ENCODE data around the gene FHL3. TPM values are rescaled to one million over a fixed set of nuclear protein-coding genes. Genes with fewer than 3 reads are reported as not detected.

Gene FHL3, protein sequence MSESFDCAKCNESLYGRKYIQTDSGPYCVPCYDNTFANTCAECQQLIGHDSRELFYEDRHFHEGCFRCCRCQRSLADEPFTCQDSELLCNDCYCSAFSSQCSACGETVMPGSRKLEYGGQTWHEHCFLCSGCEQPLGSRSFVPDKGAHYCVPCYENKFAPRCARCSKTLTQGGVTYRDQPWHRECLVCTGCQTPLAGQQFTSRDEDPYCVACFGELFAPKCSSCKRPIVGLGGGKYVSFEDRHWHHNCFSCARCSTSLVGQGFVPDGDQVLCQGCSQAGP
- 0.92 and 1.2 TPM in 2 replicates for total RNA-seq (2014; rRNA removed; shearing (Covaris generic))
- 1.6 TPM in 1 of 2 replicates, not detected in the other for polyA plus RNA-seq (2014; cell fraction: nucleus; rRNA removed)

DNA sequence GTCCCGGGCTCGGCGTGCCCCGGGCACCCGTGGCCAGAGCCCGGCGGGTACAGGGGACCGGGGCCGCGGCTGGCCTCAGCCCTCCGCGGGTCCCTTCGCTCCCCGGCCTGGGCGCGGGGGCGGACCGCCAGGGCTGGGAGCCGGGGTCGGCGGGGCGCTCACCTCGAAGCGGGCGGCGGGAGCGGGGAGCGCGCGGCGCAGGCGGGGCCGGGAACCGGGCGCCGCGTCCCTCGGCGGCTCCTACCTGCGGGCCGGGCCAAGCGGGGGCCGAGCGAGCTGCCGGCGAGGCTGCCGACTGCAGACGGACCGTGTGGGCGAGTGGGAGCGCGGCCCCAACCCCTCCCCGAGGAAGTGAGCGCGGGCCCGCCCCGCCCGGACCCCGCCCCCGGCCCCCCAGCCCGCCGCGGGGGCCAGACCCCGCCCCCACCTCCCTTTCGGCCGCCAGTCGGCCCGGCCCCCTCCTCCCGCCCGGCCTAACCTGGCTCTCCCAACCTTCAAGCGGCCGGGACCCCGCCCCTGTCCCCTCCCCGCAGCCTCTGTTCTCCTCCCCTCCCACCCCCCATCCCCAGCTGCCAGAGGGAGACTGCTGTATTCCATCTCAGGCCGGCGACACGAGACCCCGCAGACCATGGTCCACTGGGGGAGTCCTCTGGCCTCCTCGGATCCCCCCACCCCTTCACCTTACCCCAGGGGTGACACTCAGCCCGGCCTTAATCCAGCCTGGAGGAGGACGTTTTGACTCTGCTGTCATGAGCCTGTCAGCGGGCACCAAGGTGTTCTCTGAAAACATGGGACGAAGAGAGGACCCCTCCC lies at the start of gene FHL3:
FHL3 (minus strand) TSS at position 320 of the 813 bp plus-strand sequence. CDS start 6,102 bp downstream, outside the sequence.
- no peak for DNase-seq (ENCODE audit: extremely low read depth, low read depth)

DNA sequence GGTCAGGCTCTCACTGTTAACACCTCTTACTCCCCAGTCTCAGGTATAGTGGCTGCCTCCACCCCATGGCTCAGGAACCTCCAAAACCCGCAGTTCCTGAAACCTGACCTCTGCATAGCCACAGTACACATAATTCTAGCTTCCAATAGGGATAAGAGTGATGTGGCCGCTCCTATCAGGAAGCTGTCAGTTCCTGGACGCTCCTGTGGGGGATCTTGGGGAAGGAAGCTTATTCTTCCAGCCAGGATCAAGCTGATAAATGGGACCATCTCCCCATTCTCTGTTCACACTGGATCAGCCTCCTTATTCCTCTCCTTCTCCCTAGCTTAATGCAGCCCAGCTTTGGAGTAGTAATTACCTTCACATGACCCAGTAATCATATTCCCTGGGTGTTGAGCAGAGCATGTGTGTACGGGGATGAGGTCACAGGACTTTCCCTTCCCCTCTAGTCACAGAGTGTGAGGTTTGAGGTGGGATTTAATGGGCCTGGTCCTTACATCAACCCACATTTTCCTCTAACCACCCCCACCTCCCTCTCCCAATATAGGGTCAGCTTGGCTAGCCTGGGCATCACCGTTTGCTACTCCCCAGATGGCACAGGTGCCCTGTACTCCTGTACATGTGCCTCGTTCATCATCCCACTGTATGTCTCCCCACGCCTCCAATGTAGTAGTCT lies 48.2 kb upstream of the FHL3 start:
- no peak for DNase-seq (ENCODE audit: extremely low read depth, low read depth)

DNA sequence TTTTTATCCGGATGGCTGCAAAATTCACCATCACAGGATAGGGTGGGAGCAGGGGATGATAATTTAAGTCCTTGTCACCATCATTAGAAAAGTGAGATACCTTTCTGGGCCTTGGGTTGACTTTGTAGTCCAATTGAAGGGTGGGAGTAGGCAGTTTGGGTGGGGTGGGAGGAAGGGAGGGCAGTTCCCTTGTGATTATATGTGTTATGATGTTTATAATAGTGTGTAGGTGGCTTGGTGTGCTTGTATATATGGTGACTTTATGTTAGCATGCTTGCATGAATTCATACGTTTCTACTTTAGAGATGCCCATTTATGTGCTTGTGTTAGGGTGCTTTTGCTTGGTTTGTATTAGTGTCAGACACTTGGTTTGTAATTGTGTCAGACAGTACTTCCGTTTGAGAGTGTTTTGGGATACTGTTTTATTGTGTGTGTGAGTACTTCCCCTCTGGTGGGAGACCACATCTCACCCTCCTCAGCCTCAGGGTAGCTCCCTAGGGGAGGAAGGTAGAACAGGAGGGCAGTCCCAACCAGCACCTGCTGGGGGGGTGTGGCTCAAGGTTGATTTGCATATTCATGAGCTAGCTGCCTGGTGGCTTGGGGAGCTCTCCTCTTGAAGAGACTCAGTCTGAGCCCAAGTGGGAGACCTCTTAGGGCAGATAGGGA lies 47.6 kb upstream of the FHL3 start:
- no peak for DNase-seq (ENCODE audit: extremely low read depth, low read depth)

DNA sequence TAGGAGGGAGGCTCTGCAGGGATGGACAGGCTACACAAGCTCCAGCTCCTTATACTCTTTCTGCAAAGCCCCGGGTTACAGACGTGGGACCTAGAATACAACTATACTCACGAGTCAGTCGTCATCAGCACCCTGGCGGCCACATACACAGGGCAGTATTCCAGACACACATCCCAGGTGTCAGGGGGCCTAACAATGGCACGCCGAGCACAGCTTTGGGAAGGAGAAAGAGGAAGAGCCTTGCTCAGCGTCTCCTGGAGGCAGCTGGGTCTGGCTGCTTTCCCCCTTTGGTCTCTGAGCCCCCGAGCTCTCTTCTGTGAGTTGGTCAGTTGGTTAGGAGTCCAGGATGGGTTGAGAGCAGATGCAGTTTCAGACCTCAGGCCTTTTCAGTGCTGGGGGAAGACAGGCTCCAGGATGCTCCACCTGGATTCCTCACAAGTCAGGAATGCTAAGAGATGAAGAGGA lies 45.8 kb upstream of the FHL3 start:
- no peak for DNase-seq (ENCODE audit: extremely low read depth, low read depth)

DNA sequence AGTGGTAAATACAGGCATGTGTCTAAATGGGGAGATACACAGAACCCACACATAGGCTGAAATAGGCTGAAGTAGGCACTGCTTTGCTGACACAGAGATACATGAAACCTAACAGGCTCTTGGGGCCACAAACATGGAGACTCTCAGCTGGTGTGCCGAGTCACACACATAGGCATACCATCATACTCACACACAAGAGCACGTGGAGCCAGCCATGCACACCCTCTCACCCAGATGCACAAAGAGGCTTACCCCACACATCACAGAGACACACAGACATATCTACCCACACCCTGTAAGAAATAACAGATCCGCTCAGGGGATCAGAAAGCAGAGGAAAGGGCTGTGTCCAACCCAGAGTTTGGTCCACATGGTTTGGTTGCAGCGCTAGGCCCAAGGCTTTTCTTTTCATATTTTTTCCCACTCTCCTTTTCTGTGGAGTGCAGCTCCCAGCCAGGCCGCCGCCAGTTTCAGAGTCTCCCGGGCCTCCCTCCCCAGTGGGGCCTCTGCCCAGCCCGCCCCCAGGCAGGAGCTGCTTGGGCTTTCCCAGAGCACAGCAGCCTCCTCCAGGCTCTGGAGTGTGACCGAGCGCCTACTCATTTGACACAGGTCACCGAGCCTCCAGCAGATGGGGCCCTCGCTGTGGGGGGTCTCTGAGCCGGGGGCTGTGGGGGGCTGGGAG lies 45.2 kb upstream of the FHL3 start:
- DNase-seq (ENCODE audit: extremely low read depth, low read depth) = no peak

DNA sequence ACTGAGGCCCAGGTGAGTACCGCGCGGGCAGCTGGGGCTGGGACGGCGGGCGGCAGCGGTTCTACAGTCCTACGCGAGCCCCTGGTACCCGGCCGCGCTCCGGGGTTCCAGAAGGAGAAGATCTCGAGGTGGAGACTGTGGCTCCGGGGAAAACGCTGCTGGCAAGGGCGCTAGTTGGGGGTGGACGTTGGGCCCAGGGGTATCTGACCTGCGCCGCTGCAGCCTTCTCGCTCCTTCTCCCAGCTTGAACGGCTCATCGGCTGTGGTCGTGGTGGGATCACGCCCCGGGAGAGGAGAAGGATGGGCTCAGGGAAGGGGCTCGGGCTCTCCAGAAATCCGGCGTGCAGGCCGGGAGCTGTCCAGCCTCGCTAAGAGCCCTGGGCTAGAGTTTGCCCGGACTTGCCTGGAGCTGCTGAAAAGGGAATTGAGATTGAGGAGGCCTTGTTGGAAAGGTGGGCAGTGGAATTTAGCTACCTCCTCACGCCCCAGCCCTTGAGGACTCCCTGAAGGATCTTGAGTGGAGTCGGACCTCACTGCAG lies 42.4 kb upstream of the FHL3 start:
- no peak for DNase-seq (ENCODE audit: extremely low read depth, low read depth)

DNA sequence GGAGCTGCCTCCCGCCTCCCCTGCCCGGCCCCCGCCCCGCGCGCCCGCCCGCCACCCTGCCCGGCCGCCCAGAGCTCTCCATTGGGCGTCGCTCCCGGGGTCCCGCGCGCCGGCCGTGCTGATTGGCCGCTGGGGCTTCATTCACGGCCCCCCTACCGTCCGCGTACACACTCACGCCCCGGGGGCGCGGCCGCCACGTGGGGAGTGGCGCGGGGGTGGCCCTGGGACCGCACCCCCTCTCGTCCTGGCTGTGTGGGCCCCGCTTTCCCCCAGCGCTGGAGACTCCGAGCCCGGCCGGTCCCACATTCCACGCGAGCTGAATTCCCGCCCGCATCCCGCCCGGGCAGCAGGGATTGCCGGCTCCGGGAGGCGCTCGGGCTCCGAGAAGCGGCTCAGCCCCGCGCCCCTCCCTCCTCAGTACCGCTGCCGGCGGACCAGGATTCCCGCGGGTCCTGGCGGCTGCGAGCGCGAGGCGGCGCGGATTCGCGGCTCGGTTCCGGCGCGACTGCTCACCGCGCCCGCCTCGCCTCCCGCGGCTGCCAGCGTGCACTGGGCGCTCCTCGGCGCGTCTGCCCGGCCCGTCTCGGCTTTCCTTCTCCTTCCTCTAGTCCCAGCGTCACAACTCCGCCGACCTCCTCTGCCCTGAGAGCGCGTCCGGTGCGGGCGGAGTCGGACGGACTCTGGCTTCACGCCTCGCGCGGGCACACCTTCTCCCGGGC lies 41.7 kb upstream of the FHL3 start:
- peak; percentile 50 for DNase-seq (ENCODE audit: extremely low read depth, low read depth)

DNA sequence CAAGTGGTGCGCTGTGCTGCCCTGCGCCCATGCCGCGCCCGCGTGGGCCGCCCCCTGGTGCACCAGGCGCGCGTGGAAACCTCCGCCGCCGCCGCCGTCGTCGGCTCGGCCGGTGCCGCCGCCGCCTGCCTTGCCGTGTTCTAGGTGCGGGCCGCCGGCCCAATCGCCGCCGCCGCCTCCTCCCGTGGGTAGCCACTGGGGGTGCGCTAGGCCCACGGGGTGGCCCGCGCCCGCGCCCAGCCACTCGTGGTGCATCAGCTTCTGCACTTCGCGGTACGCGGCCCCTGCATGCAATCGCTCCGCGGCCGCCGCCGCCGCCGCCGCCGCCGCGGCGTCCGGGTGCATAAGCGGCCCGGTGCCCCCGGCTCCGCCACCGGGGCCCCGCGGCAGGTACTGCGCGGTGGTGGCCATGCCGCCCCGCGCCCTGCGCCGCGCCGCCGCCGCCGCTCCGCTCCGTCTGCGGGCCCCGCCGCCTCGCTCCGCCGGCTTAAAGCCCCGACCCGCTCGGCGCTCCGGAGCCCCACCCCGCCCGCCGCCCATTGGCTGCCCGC lies 41.1 kb upstream of the FHL3 start, which contains the start of gene POU3F1:
POU3F1 (minus strand) TSS at position 461 of the 551 bp plus-strand sequence; CDS start at position 411, 50 bp downstream.
- no peak for DNase-seq (ENCODE audit: extremely low read depth, low read depth)

DNA sequence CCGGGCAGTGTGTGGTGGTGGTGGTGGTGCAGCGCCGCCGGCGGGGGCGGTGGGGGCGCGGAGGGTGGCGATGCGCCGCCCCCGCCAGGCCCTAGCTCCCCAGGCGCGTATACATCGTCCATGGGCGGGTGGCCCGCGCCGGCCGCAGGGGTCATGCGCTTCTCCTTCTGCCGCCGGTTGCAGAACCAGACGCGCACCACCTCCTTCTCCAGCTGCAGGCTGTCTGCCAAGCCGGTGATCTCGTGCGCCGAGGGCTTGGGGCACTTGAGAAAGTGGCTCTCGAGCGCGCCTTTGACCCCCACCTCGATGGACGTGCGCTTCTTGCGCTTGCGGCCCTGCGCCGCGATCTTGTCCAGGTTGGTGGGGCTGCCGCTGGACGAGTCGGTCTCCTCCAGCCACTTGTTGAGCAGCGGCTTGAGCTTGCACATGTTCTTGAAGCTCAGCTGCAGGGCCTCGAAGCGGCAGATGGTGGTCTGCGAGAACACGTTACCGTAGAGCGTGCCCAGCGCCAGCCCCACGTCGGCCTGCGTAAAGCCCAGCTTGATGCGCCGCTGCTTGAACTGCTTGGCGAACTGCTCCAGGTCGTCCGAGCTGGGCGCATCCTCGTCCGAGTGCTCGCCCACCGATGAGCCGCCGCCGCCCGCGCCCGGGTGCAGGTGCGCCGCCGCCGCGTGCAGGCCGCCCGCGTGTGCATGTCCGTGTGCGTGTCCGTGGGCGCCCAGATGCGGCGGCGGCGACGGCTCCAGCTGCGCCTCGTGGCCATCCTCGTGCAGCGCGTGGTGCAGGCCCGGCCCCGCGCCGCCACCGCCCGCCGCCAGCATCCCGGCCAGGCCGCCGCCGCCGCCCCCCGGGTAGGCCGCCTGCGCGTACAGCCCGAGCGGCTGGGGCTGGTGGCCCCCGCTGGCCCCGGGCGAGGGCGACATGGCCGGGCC lies 40.4 kb upstream of the FHL3 start:
- no peak for DNase-seq (ENCODE audit: extremely low read depth, low read depth)

DNA sequence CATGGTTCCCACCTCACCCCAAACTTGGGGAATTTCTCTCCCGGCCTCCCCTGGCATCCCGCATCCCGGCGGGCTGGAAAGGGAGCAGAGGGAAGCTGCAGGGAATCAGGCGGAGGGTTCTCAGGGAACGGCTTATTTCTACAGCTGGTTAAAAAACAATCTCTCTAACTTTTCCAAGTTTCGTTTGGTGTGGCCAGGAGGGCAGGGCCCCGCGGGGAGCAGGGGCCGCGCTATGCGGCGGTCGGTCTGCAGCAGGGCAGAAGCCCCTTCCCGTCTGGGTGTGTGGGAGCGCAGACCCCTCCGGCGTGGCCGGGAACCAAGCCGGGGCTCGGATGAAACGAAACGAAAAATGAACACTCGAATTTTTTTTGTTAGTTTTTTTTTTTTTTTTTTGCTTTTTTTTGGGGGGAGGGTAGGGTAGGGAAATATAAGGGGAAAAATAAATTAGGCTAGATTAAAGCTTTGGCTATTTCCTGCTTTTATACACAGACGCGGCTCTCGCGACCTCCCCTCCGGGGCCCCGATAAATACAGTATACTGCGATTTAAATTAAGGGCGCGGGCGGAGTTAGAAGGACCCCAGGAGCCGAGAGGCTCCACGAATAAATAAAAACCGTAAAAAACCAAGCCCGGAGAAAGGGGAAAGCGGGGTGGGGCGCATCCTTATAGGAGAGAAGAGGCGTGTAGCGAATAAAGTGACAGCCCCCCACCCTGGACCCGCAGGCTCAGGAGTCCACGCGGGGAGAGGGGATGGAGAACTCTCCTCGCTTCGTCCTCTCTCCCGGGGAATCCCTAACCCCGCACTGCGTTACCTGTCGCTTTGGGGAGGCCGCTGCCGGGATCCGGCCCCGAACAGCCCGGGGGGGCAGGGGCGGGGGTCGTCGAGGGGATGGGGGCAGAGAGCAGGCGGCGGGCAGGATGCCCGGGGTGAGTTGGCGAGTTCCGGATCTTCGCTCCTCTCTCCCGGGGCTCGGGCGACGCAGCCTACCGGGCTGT lies 39.2 kb upstream of the FHL3 start:
- no peak for DNase-seq (ENCODE audit: extremely low read depth, low read depth)

DNA sequence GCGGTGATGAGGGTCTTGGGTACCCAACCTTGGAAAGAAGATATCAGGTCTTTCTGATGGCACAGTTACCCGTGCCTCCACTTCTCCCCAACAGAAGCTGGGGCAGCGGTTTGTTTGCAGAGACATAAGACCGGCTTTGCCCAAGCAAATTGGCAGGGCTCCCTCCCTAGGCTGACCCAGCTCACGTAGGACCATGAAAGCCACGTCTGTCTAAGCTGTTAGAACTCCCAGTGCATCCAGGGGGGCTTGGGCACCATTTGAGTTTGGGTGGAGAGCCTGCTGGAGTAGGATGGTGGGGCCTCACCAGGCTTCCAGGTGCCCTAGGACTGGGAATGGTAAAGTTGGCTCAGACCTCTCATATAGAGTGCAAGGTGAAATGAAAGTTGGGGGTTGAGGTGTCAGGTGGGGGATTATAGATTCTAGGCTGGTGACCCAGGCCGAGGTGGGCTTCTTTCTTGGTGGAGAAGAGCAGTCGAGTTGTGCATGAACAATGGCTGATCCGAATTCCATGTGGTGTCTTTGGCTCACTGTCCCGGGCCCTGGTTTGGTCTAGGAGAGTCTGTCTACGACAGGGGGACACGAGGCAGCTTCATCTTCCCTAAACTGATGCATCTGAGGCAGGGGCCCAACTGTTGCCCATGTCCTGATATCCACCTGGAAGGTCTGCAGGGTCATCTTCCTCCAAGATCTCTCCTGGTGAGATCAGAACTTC lies 37.9 kb upstream of the FHL3 start:
- no peak for DNase-seq (ENCODE audit: extremely low read depth, low read depth)

DNA sequence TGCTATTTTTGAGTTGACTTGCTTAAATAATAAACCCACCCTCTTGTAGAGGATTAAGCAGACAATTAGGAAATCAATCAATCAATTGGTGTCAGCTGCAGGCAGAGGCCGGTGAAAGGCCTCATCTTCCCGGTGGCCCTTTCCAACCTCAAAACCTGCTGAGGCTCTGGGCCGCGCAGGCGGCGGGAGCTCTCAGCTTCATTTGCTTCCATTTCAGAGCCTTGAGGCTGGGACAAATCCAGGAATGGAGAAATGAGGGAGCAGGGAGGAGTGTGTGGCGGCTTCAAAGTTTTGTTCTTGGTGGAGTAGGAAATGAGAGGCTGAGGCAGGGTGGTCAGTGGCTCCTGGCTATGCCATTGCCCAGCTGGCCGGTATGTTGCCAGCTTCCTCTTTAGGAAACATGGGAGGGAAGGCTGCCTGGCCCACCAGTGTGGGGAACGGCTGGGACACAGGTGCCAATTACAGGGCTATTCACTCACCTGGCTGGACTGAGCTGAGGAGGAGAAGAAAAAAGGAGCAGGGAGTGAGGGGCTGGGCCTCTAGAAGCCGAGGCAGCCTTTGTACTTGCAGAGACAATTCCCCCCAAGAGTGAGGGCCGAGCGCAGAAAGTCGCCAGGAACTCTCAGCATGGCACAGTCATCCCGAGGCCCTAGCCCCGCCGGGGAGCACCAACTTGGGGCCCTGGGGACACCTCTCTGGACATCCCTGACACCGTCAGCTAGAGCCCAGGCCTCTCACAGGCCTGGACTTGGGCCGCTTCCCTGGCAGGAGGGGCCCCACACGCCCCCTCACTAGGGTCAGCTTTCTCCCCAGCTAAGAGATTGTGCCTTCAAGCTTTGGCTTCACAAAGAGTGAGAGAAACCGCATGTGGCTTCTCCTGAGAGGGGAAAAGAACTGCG lies 36.9 kb upstream of the FHL3 start:
- DNase-seq (ENCODE audit: extremely low read depth, low read depth) = no peak

DNA sequence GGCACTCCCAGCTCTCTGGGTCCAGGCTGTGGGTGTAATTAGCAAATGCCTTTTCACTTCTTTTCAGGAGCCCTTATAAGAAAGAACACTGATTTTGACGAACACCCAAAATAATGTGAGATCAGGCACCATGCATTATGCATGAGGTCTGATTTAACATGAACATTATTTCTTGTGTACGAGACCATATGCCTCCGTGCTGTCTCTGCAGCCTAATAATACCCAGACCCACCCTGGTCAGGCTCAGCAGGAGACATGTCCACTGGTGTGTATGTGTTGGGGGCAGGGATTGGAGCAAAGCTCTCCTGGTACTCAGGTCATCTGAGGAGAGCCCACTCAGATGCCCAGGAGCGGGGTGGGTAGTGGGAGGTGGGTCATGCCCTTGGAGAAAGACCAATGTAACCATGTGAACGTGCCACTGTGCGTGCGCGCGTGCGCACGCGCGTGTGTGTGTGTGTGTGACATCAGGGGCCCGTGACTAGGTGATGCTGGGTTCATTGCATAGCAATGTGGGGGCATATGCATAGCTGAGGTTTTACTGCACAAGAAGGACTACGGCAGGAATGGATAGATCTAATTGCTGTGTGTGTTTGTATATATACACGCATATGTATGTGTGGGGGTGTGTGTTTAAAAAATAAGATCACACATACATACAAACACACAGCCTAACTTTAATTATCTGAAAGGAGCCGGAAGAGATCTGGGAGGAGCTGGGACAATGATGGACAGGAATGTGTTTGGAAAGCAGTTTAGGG lies 34.2 kb upstream of the FHL3 start:
- no peak for DNase-seq (ENCODE audit: extremely low read depth, low read depth)

DNA sequence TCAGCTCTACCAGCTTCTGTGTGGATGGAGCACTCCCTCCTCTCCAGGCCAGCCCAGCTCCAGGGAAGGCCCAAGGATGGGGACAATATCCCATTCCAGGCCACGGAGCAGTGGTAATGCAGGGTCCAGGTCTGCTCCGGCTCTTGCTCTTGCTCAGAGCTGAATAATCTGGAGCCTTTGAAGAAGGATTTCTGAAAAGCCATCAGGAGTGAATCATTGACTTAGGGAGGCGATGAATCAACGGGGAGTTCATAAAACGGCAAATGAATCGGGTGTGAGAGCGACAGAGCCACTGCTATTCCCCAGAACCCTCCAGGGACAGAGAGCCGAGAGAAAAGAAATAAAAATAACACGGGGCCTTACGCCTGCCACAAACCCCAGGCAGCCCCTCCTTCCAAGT lies 33.5 kb upstream of the FHL3 start:
- DNase-seq (ENCODE audit: extremely low read depth, low read depth) = no peak
